HepG2 (cell line): ENCODE measurements around the gene PALM2AKAP2.

ENCODE experiments used
- AKAP8 ChIP-seq: sonication (generic); formaldehyde crosslinking; IDR thresholded peaks from 2 replicates; pipeline ENCODE4 v1.5.1; 2020; ENCODE audit warnings: mild to moderate bottlenecking, missing genetic modification reagents
- BATF2 ChIP-seq: sonication (generic); formaldehyde crosslinking; IDR thresholded peaks from 2 replicates; pipeline ENCODE4 v1.8.0; 2022; ENCODE audit warnings: mild to moderate bottlenecking, missing genetic modification reagents, moderate library complexity
- BRCA1 ChIP-seq: sonication (generic); formaldehyde crosslinking; IDR thresholded peaks from 2 replicates; pipeline ENCODE4 v1.4.0; 2020; ENCODE audit warnings: missing genetic modification reagents
- CREB1 ChIP-seq, 2 experiments: fragments of 450-650 bp in 1 of 2; IDR thresholded peaks; 2 replicates each; pipeline ENCODE4 v1.6.1; 2016 to 2017; ENCODE audit warnings: control low read depth in 1 of 2, mild to moderate bottlenecking in 1 of 2, missing compliant biosample characterization in 1 of 2, missing genetic modification characterization in 1 of 2
- CTCF ChIP-seq: sonication (generic); formaldehyde crosslinking; IDR thresholded peaks from 2 replicates; pipeline ENCODE4 v1.5.0; 2020; ENCODE audit warnings: mild to moderate bottlenecking, missing genetic modification reagents, moderate library complexity
- MAX ChIP-seq: IDR thresholded peaks from 2 replicates; pipeline ENCODE4 v1.6.1; 2012; ENCODE audit warnings: inconsistent platforms
- MXD3 ChIP-seq: IDR thresholded peaks from 2 replicates; pipeline ENCODE4 v1.6.1; 2016; ENCODE audit warnings: mild to moderate bottlenecking, missing biosample characterization, missing genetic modification reagents
- RFX5 ChIP-seq: IDR thresholded peaks from 2 replicates; pipeline ENCODE4 v1.6.1; 2011; ENCODE audit warnings: low read depth, low read length, improper control_type of control experiment
- ZNF280D ChIP-seq: sonication (generic); formaldehyde crosslinking; IDR thresholded peaks from 2 replicates; pipeline ENCODE4 v1.5.1; 2020; ENCODE audit warnings: mild to moderate bottlenecking, missing genetic modification reagents
- ZNF362 ChIP-seq: sonication (generic); formaldehyde crosslinking; IDR thresholded peaks from 2 replicates; pipeline ENCODE4 v1.4.0; 2020; ENCODE audit warnings: missing genetic modification reagents, mild to moderate bottlenecking, borderline replicate concordance
- ZNF496 ChIP-seq: sonication (generic); formaldehyde crosslinking; IDR thresholded peaks from 2 replicates; pipeline ENCODE4 v1.8.1; 2023; ENCODE audit warnings: mild to moderate bottlenecking, moderate library complexity, missing genetic modification reagents; ENCODE audit not compliant: insufficient replicate concordance
- ZNF615 ChIP-seq: sonication (generic); formaldehyde crosslinking; IDR thresholded peaks from 2 replicates; pipeline ENCODE4 v1.5.0; 2020; ENCODE audit warnings: mild to moderate bottlenecking, missing genetic modification reagents, borderline replicate concordance

- TF ChIP-seq MXD3 (CRISPR knock-in tag): no peak
- TF ChIP-seq AKAP8 (CRISPR knock-in tag): no peak
- no peak for TF ChIP-seq CREB1 (IDR thresholded peaks at IDR 0.05)
- TF ChIP-seq CREB1 (CRISPR knock-in tag; IDR thresholded peaks at IDR 0.05): no peak
- TF ChIP-seq ZNF362 (CRISPR knock-in tag): no peak
- TF ChIP-seq ZNF280D (CRISPR knock-in tag): no peak
- no peak for TF ChIP-seq CTCF
- TF ChIP-seq BRCA1 (CRISPR knock-in tag): no peak
- no peak for TF ChIP-seq ZNF615 (CRISPR knock-in tag)
- no peak for TF ChIP-seq RFX5
- no peak for TF ChIP-seq MAX
- no peak for TF ChIP-seq BATF2 (CRISPR knock-in tag)
- no peak for TF ChIP-seq ZNF496
Measured at GRCh38 chr9:109755040-109755439, 25.0 kb upstream of the PALM2AKAP2 start.
